Measurements from ENCODE around the gene TRPM4.
"Not testable (repeated sequence)": the region's sequence is repeated elsewhere in the genome, so short reads cannot be mapped to it uniquely, and the experiment has no call there.

Gene TRPM4

DNA sequence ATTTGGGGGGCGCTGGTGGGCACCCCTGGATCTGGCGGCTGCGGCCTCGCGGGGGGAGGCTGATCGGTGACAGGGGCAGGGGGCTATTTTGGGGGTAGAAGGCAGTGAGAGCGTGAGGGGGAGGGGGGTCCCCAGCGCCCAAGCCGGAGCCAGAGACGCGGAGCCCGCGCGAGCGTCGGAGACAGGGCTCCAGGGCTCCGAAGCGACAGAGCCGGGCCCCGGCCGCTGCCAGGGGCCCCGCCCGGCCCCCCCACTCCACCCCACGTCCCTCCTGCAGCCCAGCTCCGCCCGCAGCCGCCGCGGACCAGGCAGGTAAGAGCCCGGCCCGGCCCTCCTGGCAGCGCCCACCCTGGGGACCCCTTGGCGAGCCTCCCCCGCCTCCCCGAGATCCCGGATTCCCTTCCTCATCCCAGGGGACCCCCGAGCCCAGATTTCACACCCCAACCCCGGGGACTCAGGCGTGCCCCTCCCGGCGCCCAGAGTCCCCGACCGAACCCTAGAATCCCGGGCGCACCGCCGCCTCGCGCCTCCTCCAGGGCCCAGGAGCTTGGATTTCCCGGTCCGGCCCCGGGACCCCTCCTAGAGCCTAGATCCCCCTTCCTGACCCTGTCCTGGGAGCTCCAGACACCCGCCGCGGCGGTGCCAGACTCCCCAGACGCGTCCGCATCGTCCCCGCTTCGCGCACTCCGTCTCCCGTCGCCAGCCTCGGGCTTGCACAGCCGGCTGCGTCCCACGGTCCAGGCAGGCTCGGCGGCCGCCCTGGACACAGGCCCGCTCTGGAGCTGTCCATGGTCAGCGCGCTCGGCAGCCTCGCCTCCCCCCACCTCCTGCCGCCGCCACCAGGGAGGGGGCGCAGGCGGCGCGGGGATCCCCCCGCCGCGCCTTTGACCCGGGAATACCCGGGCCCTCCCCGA lies 37.9 kb upstream of the TRPM4 start, which contains the start of gene PPFIA3:
Gene PPFIA3 (plus strand): TSS at position 134 of the 914 bp plus-strand sequence. CDS start 8,330 bp downstream, outside the sequence.
- Histone ChIP-seq H3K4me3 (ENCODE audit: low read length) (peak within 1 kb of the TSS; percentile 92), H2AFZ (ENCODE audit: low read depth, low read length) (peak within 1 kb of the TSS; percentile 67; the same call in 1 of the 2 replicates), H4K20me1 (ENCODE audit: insufficient read depth, low read length) (no peaks in the 10 kb centered on the region), H3K9ac (ENCODE audit: low read length) (peak within 1 kb of the TSS; percentile 90), H3K36me3 (replicated peaks; ENCODE audit: low read depth, low read length) (no peaks in the 10 kb centered on the region), H3K79me2 (ENCODE audit: low read length) (peaks cover 6% of the 10 kb centered on the region), H3K27me3 (ENCODE audit: low read depth, low read length) (no peaks in the 10 kb centered on the region), H3K4me1 (ENCODE audit: low read length) (peaks cover 17% of the 10 kb centered on the region), H3K27ac (ENCODE audit: low read length) (peak within 1 kb of the TSS; percentile 72), H3K4me2 (ENCODE audit: low read length) (peak within 1 kb of the TSS; percentile 99), H3K9me3 (ENCODE audit: insufficient read depth, low read length) (no peaks in the 10 kb centered on the region)
- no peak for TF ChIP-seq CTCF (IDR thresholded peaks at IDR 0.05; ENCODE audit: low read depth, low read length)
- no peak for TF ChIP-seq EZH2phosphoT487 (IDR thresholded peaks at IDR 0.05; ENCODE audit: low read depth)

DNA sequence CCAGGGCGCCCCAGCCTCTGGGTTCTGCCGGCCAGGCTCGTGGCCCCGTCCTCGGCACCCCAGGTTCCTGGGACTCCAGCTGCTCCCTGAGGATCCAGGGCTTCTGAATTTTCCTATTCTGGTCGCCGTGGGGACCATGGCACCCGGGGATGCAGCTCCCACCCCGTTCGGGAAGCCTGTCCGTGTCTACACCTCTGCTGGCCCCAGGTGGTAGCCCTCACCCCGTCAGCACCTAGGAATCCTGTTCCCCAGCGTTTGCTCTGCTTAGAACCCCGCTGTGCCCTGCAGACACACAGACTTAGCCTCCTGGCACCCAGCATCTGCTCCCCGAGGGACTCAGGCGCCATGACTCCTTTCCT lies 37.3 kb upstream of the TRPM4 start:
- Histone ChIP-seq H3K27ac (ENCODE audit: low read length) (no peak overlapping the region), H3K79me2 (ENCODE audit: low read length) (peaks cover 6% of the 10 kb centered on the region), H3K4me3 (ENCODE audit: low read length) (peak overlapping the region; percentile 92), H3K27me3 (ENCODE audit: low read depth, low read length) (no peaks in the 10 kb centered on the region), H3K36me3 (replicated peaks; ENCODE audit: low read depth, low read length) (no peaks in the 10 kb centered on the region), H2AFZ (ENCODE audit: low read depth, low read length) (peak overlapping the region; percentile 45; the same call in 1 of the 2 replicates), H3K9ac (ENCODE audit: low read length) (peak overlapping the region; percentile 87), H3K4me1 (ENCODE audit: low read length) (peaks cover 17% of the 10 kb centered on the region), H3K4me2 (ENCODE audit: low read length) (peak overlapping the region; percentile 85), H3K9me3 (ENCODE audit: insufficient read depth, low read length) (no peaks in the 10 kb centered on the region), H4K20me1 (ENCODE audit: insufficient read depth, low read length) (no peaks in the 10 kb centered on the region)
- TF ChIP-seq CTCF (IDR thresholded peaks at IDR 0.05; ENCODE audit: low read depth, low read length) = no peak
- TF ChIP-seq EZH2phosphoT487 (IDR thresholded peaks at IDR 0.05; ENCODE audit: low read depth) = no peak

GRCh38 chr19:49120868-49121267 lies 36.7 kb upstream of the TRPM4 start:
- peak overlapping the region; percentile 92; the same call in 1 of the 2 replicates for H3K4me3 ChIP-seq (ENCODE audit: low read length)
- no peak for TF ChIP-seq CTCF (IDR thresholded peaks at IDR 0.05; ENCODE audit: low read depth, low read length)
- no peak for TF ChIP-seq EZH2phosphoT487 (IDR thresholded peaks at IDR 0.05; ENCODE audit: low read depth)
- no peaks in the 10 kb centered on the region for H3K9me3 ChIP-seq (ENCODE audit: insufficient read depth, low read length)
- peak overlapping the region; percentile 85 for H3K4me2 ChIP-seq (ENCODE audit: low read length)
- H3K79me2 ChIP-seq (ENCODE audit: low read length) = peaks cover 6% of the 10 kb centered on the region
- no peak overlapping the region for H3K27ac ChIP-seq (ENCODE audit: low read length)
- H4K20me1 ChIP-seq (ENCODE audit: insufficient read depth, low read length) = no peaks in the 10 kb centered on the region
- peaks cover 17% of the 10 kb centered on the region for H3K4me1 ChIP-seq (ENCODE audit: low read length)
- no peak overlapping the region for H2AFZ ChIP-seq (ENCODE audit: low read depth, low read length)
- H3K9ac ChIP-seq (ENCODE audit: low read length) = peak overlapping the region; percentile 87; the same call in 1 of the 2 replicates
- H3K36me3 ChIP-seq (replicated peaks; ENCODE audit: low read depth, low read length) = no peaks in the 10 kb centered on the region
- no peaks in the 10 kb centered on the region for H3K27me3 ChIP-seq (ENCODE audit: low read depth, low read length)

DNA sequence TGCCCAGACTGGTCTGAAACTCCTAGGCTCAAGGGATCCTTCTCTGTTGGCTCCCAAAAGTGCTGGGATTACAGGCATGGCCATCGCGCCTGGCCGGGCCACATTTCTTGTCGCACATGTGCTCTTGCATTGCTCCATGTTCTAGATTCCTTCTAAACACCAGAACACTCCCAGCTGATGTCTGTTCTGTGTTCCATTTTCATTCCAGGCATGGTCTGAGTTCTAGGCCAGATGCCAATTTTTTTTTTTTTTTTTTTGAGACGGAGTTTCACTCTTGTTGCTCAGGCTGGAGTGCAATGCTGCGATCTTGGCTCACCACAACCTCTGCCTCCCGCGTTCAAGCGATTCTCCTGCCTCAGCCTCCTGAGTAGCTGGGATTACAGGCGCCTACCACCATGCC lies 35.8 kb upstream of the TRPM4 start:
- H3K79me2 ChIP-seq (ENCODE audit: low read length); H3K4me2 ChIP-seq (ENCODE audit: low read length); H3K9ac ChIP-seq (ENCODE audit: low read length); H2AFZ ChIP-seq (ENCODE audit: low read depth, low read length); H3K4me3 ChIP-seq (ENCODE audit: low read length); H3K9me3 ChIP-seq (ENCODE audit: insufficient read depth, low read length); H4K20me1 ChIP-seq (ENCODE audit: insufficient read depth, low read length); H3K36me3 ChIP-seq (replicated peaks; ENCODE audit: low read depth, low read length); H3K27me3 ChIP-seq (ENCODE audit: low read depth, low read length); H3K27ac ChIP-seq (ENCODE audit: low read length): not testable (repeated sequence)
- H3K4me1 ChIP-seq (ENCODE audit: low read length) = peaks cover 17% of the 10 kb centered on the region

GRCh38 chr19:49123285-49123684 lies 34.3 kb upstream of the TRPM4 start:
- H3K79me2 ChIP-seq (ENCODE audit: low read length); H3K4me1 ChIP-seq (ENCODE audit: low read length); H3K4me3 ChIP-seq (ENCODE audit: low read length); H2AFZ ChIP-seq (ENCODE audit: low read depth, low read length); H3K36me3 ChIP-seq (replicated peaks; ENCODE audit: low read depth, low read length); H3K9me3 ChIP-seq (ENCODE audit: insufficient read depth, low read length); H3K27me3 ChIP-seq (ENCODE audit: low read depth, low read length); H3K4me2 ChIP-seq (ENCODE audit: low read length); H4K20me1 ChIP-seq (ENCODE audit: insufficient read depth, low read length); H3K27ac ChIP-seq (ENCODE audit: low read length); H3K9ac ChIP-seq (ENCODE audit: low read length): not testable (repeated sequence)

Measured in OCI-LY3 (cell line).